WERI-Rb-1 (cell line): ENCODE measurements around the gene ZBTB43.
A peak's percentile ranks its signal among the peaks of the same experiment; 100 is the strongest.

ENCODE experiments used
- DNase-seq: peaks from one replicate; pipeline ENCODE4 v3.0.0-alpha.2; 2020
- H3K27ac ChIP-seq: fragments of 250-450 bp; sonication (Bioruptor Pico); 2 replicates; pipeline ENCODE4 v1.5.1; 2020; ENCODE audit warnings: mild to moderate bottlenecking, moderate library complexity
- H3K27me3 ChIP-seq: fragments of 250-450 bp; sonication (Bioruptor Pico); 2 replicates; pipeline ENCODE4 v1.5.1; 2021; ENCODE audit warnings: mild to moderate bottlenecking, low read depth, moderate library complexity; ENCODE audit not compliant: insufficient read depth, severe bottlenecking
- H3K36me3 ChIP-seq: fragments of 250-450 bp; sonication (Bioruptor Pico); 2 replicates; pipeline ENCODE4 v1.5.1; 2020; ENCODE audit warnings: mild to moderate bottlenecking, moderate library complexity
- H3K4me3 ChIP-seq: 2 replicates; pipeline ENCODE4 v1.5.1; 2011; ENCODE audit warnings: low read depth, mild to moderate bottlenecking, control low read depth, low read length
- H3K9me3 ChIP-seq: fragments of 250-450 bp; sonication (Bioruptor Pico); 2 replicates; pipeline ENCODE4 v1.5.1; 2021; ENCODE audit warnings: mild to moderate bottlenecking, moderate library complexity; ENCODE audit not compliant: severe bottlenecking
- TF ChIP-seq, protein P1 (sequence below): IDR thresholded peaks from 2 replicates; pipeline ENCODE4 v1.5.1; 2011; ENCODE audit warnings: low read depth, mild to moderate bottlenecking, control low read depth, inconsistent platforms, low read length

Gene ZBTB43

DNA sequence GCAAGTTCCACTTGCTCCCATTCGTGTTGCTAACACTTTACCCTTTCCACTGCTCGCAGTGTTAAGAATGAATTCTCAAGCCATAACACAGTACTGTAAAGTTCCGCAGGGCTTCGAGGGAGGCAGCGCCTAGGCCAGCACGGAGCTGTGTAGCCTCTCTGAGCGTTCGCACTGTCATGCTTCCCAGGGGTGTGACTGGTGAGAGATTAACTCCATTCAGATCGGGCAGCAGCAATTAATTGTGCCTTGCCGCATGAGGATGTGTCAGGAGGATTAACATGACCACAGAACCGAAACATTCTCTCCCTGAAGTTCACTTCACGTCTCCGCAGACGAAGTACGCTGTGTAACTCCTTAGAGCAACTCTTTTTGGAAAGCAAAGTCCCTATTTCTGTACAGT lies 78.8 kb downstream of the ZBTB43 start:
- peaks cover 36% of the 10 kb centered on the region for H3K36me3 ChIP-seq

GRCh38 chr9:126885131-126885641 lies 80.3 kb downstream of the ZBTB43 start:
- Histone ChIP-seq H3K9me3 (no peaks in the 10 kb centered on the region), H3K27ac (no peak overlapping the region), H3K36me3 (peaks cover 23% of the 10 kb centered on the region), H3K27me3 (no peaks in the 10 kb centered on the region), H3K4me3 (no peak overlapping the region)
- no peak for DNase-seq
- TF ChIP-seq, protein P1, sequence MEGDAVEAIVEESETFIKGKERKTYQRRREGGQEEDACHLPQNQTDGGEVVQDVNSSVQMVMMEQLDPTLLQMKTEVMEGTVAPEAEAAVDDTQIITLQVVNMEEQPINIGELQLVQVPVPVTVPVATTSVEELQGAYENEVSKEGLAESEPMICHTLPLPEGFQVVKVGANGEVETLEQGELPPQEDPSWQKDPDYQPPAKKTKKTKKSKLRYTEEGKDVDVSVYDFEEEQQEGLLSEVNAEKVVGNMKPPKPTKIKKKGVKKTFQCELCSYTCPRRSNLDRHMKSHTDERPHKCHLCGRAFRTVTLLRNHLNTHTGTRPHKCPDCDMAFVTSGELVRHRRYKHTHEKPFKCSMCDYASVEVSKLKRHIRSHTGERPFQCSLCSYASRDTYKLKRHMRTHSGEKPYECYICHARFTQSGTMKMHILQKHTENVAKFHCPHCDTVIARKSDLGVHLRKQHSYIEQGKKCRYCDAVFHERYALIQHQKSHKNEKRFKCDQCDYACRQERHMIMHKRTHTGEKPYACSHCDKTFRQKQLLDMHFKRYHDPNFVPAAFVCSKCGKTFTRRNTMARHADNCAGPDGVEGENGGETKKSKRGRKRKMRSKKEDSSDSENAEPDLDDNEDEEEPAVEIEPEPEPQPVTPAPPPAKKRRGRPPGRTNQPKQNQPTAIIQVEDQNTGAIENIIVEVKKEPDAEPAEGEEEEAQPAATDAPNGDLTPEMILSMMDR: no peak

More for the DNA sequence above, 78.8 kb downstream of the ZBTB43 start:
- TF ChIP-seq, protein P1: no peak
- Histone ChIP-seq H3K9me3 (no peaks in the 10 kb centered on the region), H3K27ac (no peak overlapping the region), H3K27me3 (no peaks in the 10 kb centered on the region), H3K4me3 (no peak overlapping the region)
- peak; percentile 91 for DNase-seq

- H3K36me3 ChIP-seq: peaks cover 14% of the 10 kb centered on the region
- H3K27me3 ChIP-seq: no peaks in the 10 kb centered on the region
- TF ChIP-seq, protein P1: no peak
- H3K9me3 ChIP-seq: no peaks in the 10 kb centered on the region
- H3K4me3 ChIP-seq: no peak overlapping the region
- H3K27ac ChIP-seq: no peak overlapping the region
- DNase-seq: peak; percentile 61
Measured at GRCh38 chr9:126886034-126886822, 81.4 kb downstream of the ZBTB43 start.

- Histone ChIP-seq H3K9me3 (no peaks in the 10 kb centered on the region), H3K4me3 (no peak overlapping the region), H3K36me3 (peaks cover 10% of the 10 kb centered on the region), H3K27ac (no peak overlapping the region), H3K27me3 (no peaks in the 10 kb centered on the region)
- no peak for DNase-seq
- TF ChIP-seq, protein P1: no peak
Measured at GRCh38 chr9:126886897-126887296, 82.1 kb downstream of the ZBTB43 start.
